ENCODE measurements around the gene DBNL.

DBNL gene

GRCh38 chr7:44065431-44066110 is 21.1 kb downstream of the DBNL start, which contains the start of gene PGAM2:
TSS of gene PGAM2 (minus strand) at chr7:44065567. CDS start at chr7:44065529, 38 bp downstream.
- TF ChIP-seq CTCF (conservative IDR thresholded peaks at IDR 0.05; ENCODE audit: low read length): no peak
- DNase-seq (ENCODE audit: low read depth): no peak
- no peak within 1 kb of the TSS for H3K4me3 ChIP-seq (ENCODE audit: low read length)

GRCh38 chr7:44066111-44066460 is 21.6 kb downstream of the DBNL start:
- TF ChIP-seq CTCF (conservative IDR thresholded peaks at IDR 0.05; ENCODE audit: low read length): no peak
- no peak for DNase-seq (ENCODE audit: low read depth)
- no peak overlapping the region for H3K4me3 ChIP-seq (ENCODE audit: low read length)

DNA sequence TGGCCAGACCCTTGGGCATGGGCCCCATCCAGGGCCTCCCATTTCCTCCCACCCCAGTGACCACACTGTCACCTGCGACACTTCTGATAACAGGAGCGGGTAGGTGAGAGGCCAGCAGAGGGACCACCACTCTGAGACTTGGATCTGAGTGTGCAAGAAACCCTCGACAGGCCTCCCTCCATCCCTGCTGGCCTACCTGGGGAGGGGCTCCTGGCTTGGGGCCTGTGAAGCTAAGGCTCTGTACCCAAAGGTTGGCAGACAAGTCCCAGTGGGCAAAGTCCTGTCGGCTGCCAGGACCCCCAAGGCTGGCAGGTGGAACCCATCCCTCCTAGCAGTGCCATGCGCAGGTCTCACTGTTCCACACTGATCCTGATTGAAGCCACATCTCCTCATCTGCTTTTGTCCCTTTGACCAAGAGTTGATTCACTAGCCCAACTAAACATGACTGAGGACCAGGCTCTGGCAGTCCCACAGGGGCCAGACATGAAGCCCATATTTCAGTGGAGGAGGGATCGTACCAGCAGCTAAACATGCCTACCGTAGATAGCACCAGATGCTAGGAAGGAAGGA is 22.1 kb downstream of the DBNL start:
- H3K4me3 ChIP-seq (ENCODE audit: low read length): no peak overlapping the region
- DNase-seq (ENCODE audit: low read depth): no peak
- TF ChIP-seq CTCF (conservative IDR thresholded peaks at IDR 0.05; ENCODE audit: low read length): no peak

DNA sequence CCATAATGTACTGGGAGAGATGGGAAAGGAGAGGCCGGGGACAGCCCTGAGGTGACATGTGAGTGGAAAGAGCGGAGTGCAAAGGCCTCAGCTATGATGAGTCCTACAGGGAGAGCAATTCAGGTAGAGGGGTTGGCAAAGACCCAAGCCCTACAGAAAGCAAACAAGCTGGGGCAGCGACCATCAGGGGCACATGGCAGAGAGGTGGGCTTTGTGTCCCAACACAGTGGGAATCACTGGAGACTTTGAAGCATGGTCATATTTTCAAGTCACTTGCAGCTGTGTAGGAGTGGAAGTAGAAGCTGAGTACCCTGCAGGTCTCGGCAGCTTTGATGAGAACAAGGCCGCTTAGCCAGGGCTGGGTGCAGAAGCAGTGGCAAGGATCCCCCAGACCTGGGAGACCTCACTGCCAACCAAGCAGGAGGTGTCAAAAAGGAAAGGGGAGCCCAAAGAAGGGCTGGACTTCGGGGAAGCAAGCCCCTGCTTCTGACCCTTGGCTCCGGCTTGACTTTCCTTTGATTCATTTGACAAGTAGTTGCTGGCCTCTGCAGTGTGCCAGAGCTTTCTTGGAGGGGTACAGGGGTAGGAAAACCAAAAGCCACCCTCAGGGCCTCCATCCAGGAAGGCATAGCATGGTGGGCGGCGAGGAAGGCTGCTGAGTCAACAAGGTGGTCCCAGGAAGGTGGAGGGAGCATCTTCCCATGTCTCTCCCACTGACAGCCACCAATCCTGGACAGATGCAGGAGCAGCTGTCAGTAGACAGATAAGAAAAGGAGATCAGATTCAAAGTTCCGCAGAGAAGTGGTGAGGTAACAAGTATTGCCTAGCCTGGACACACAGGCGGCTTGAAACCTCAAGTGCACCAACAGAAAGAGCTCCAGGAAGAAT is 22.8 kb downstream of the DBNL start:
- H3K4me3 ChIP-seq (ENCODE audit: low read length): no peak overlapping the region
- no peak for TF ChIP-seq CTCF (conservative IDR thresholded peaks at IDR 0.05; ENCODE audit: low read length)
- no peak for DNase-seq (ENCODE audit: low read depth)

GRCh38 chr7:44068054-44068453 is 23.6 kb downstream of the DBNL start:
- TF ChIP-seq CTCF (conservative IDR thresholded peaks at IDR 0.05; ENCODE audit: low read length): no peak
- no peak overlapping the region for H3K4me3 ChIP-seq (ENCODE audit: low read length)
- DNase-seq (ENCODE audit: low read depth): no peak

DNA sequence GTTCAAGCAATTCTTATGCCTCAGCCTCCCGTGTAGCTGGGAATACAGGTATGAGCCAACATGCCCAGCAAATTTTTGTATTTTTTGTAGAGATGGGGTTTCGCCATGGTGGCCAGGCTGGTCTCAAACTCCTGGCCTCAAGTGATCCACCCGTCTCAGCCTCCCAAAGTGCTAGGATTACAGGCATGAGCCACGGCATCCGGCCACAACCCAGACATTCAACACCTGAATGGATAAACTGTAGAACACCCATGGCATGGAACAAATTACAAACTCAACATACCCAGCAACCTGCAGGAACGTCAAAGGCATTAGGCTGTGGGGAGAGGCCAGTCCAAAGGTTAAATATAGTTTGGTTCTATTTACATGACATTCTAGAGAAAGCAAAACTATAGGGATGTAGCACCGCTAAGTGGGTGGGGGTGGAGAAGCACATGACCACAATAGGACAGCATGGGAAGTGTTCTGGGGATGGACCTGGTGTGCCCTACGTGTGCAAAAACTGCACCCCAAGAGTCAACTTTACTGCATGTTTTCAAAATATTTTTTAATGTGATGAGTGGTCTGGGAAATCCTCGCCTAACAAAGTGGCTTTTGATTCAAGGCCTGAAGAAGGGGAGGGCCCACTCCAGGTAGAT is 27.3 kb downstream of the DBNL start:
- no peak overlapping the region for H3K4me3 ChIP-seq (ENCODE audit: low read length)
- TF ChIP-seq CTCF (conservative IDR thresholded peaks at IDR 0.05; ENCODE audit: low read length): no peak
- no peak for DNase-seq (ENCODE audit: low read depth)
